ACHN (cell line): Measurements from ENCODE around the gene ELFN1.

Source experiments
- DNase-seq: peaks from one replicate; pipeline ENCODE4 v3.0.0-alpha.2; 2015
- in situ Hi-C: cut with HindIII; loops from 2 replicates; pipeline ENCODE4 v1.10.0; 2017; ENCODE audit warnings: low sequenced_read_pairs, low pct_ligation_motif_present, low pct_unique_long_range_greater_than_20kb

The ELFN1 gene

DNA sequence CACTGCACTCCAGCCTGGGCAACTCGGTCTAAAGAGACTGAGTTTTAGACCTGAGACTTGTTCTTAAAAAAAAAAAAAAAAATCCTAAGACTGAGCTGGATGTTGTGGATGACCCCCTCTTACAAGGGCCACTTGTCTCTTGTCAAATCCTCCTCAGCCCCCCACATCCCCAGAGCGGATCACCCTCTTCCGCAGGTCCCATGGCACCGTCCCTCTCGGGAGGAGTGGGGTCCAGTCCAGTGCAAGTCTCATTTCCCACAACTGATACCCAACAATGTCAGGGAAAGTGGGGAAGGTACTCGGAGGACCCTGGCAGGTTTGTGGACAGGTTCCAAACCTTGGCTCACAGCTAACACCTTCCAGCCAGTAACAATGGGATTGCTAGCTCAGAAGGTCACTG is 100.3 kb downstream of the ELFN1 start:
- no peak for DNase-seq
- in situ Hi-C loops: no loop called here

GRCh38 chr7:1775389-1775788 is 105.3 kb downstream of the ELFN1 start:
- DNase-seq: no peak
- in situ Hi-C loops: no loop called here

- DNase-seq: no peak
- in situ Hi-C loops: no loop called here
These were observed 107.0 kb downstream of the ELFN1 start for GRCh38 chr7:1777122-1777521.

DNA sequence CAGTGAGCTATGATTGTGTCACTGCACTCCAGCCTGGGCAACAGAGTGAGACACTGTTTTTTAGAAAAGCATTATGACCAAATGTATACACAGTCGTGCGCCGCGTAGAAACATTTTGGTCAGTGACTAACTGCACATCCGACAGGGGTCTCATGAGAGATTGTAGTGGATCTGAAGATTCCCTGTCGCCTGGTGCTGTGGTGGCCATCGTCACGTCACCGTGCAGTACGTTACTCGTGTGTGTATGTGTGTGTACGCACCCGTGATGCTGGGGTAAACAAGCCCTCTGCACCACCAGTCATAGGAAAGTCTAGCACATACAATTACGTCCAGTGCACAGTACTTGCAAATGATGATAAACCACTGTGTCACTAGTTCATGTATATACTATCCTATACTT is 109.4 kb downstream of the ELFN1 start:
- no peak for DNase-seq
- in situ Hi-C loops: no loop called here

GRCh38 chr7:1781369-1781768 is 111.3 kb downstream of the ELFN1 start:
- DNase-seq: no peak
- in situ Hi-C loops: no loop called here

DNA sequence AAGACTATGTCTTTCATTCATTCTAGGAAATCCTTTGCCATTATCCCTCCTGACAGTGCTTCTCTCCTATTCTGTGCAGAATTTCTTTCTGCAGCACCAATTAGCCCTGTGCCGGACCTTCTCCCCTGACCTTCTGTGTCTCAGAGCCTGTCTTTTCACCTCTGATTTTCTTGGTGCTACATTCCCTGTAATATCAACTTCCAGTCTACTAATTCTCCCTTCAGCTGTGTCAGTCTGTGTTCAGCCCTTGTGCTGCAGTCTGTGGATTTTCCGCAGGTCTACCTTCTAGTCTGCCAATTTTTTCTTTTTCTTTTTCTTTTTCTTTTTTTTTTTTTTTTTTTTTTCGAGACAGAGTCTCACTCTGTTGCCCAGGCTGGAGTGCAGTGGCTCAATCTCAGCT is 115.8 kb downstream of the ELFN1 start:
- DNase-seq: no peak
- in situ Hi-C loops: no loop called here

DNA sequence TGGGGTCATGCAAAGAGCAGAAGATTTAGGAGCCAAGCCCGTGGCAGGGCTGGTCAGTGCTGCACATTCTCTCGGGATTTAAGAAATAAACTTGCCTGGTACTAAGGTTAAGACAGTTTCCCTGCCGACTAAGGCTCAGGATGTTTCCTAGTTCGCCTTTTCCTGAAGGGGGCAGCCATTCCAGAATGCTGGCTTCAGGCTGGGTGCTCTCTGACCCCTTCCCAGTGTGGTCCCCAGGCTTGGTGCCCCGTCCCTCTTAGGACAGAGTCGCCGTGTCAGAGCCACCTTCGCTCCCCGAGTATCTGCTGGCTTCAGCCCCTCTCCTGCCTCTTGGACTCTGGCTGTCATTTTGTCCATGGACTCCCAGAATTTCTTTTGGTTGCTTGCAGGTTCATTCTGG is 117.2 kb downstream of the ELFN1 start:
- in situ Hi-C loops: no loop called here
- DNase-seq: no peak

DNA sequence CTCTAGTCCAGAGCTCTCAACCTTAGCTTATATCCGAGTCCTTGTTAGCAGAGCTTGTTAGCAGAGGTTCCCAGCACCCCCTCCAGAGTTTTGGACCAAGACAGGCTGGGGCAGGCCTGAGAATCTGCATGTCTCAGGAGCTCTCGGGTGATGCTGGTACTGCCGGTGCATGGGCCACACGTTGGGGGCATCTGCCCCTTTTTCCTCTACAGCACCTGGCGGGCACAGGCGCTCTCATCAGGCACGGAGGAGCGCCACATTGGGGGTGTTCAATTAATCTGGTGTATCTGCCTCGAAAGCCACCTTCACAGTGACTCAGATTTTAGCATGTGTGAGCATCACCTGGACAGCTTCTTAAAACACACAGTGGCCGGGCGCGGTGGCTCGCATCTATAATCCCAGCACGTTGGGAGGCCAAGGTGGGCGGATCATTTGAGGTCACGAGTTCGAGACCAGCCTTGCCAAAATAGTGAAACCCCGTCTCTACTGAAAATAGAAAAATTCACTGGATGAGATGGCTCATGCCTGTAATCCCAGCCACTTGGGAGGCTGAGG is 117.7 kb downstream of the ELFN1 start:
- no peak for DNase-seq

DNA sequence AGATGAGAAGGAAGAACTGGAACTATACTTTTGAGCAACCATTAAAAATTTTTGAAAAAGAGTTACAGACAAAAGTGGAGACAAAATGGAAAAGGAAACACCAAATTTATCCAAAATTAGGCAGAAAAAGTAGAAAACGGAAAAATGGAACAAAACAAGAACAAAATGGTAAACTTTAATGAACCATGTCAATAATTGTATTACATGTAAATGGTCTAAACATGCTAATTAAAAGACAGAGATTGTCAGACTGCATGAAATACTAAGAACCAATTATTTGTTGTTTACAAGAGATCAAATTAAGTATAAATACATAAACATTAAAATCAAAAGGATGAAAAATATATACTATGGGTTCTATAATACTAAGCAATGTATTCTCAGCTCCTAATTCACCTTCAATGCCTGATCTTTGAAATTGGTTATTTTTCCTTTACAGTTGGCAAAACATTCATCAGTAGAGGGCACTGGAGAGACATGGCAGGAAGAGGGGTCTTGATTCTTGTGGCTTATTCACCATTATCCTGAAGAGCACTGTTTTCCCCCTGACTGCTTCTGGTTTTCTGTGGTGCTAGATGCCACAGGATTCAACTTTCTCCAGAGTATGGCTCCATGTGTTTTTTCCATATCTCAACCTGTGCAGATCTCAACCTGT is 124.9 kb downstream of the ELFN1 start:
- DNase-seq: peak; percentile 22
- in situ Hi-C loops: no loop called here

More for the DNA sequence above, 117.7 kb downstream of the ELFN1 start:
- in situ Hi-C loops: no loop called here
